ENCODE results near the gene TDO2.

GRCh38 chr4:155924637-155925036 is 21.1 kb downstream of the TDO2 start:
- no peak for TF ChIP-seq CTCF (IDR thresholded peaks at IDR 0.05)
- TF ChIP-seq POLR2A (IDR thresholded peaks at IDR 0.05) = no peak

Measured in right lobe of liver (tissue), 4 donors.